CD4-positive, alpha-beta T cell treated with Interleukin-15 for 4 hours (primary cell): ENCODE results near the gene ALDH1B1.

Experiments used
- DNase-seq: peaks from one replicate; pipeline ENCODE4 v3.0.0-alpha.2; 2020; ENCODE audit warnings: low spot score

The ALDH1B1 gene

DNA sequence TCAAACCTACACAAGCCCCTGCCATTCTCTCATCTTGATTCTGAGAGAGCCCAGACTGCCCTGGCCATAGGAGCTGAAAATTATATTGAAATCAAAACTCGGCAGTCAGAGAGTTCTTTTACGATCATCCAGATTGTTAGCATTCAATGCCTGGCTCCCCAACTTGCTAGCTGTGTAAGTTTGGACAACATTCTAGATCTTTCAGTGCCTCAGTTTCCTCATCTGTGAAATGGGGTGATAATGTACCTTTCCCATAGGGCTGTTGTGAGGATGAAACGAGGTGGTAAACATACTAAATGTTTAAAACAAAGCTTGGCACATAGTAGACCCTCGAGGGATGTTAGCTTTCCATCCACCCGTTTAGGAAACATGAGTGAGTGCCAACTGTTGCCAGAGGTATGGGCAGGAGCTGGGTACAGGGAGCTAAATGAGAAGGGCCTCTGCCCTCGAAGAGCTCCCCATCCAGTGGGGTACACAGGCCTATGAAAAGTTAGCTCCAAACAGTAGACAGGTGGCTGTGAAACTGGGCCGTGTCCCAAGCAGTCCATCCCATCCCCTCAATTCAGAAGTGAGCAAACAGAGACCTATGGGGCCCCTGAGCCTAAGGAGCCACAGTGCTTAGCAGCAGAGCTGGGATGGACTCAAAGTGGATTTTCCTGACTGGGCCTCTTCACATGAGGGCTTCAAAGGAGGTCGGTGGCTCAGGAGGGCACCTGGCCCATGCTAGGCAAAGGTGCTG lies 49.0 kb downstream of the ALDH1B1 start:
- DNase-seq, result no peak

GRCh38 chr9:38442473-38443096 lies 50.1 kb downstream of the ALDH1B1 start:
- DNase-seq, result no peak

DNA sequence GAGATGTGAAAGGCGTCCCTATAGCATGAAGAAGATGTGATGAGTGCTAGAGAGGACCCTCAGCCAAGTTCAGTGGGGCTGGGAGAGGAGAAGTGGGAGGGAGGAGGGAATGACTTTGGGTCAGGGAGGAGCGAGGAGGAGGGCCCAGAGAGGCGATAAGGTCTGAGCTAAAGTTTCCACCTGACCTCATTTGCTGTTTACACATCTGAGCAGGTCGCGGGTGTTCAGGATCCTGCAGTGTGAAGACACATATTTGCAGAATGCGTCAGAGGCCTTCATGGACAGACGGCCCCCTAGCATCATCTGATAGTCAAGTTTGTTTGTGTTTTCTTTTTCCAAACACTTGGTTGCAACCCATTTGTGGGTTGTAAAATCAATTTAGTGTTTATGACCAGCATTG lies 50.7 kb downstream of the ALDH1B1 start:
- no peak for DNase-seq

- no peak for DNase-seq
Observed at GRCh38 chr9:38443597-38443996, 51.1 kb downstream of the ALDH1B1 start.

DNA sequence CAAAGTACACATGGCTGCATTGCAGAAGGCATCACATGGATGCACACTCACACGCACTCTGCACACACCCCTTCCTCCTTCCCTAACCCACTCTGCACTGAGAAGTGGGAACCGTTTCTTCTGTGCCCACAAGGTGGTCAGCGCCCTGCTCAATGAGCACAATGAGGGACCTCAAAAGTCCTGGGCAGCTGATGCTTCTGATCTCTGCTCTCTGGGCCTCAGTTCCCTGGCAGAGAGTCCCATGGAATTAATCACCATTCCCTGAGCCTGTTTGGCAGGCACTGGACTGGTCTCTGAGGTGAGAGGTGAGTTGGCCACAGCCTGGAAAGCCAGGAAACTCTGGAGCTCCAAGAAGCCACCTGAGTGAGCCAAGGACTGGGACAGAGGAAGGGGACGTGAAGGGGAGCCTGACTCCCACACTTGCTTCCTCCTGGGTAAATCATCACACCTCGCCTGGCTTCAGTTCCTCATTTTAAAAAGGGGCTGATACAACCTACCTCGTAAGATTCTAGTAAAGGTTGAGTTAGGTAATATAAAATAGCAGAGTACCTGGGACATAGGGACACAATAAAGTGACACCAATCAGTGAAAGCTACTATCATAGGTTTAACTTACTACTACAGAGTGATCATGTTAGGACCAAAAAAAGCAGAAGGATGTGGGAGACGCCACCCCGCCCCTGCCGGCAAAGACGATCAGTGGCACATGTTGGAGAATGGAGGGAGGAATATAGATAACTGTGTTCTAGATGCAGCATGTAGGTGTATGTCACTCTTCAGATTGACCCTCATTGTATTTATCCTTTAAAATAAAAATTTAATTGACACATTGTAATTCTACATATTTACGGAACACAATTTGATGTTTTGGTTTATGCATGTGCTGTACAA lies 52.9 kb downstream of the ALDH1B1 start:
- DNase-seq, result no peak

- DNase-seq, result no peak
Observed at GRCh38 chr9:38447703-38448102, 55.2 kb downstream of the ALDH1B1 start.
